Stimulated activated CD4-positive, alpha-beta T cell treated with anti-CD3 and anti-CD28 coated beads, Interleukin-12 subunit alpha, Interleukin-12 subunit beta, amount 100 ng/mL, for 48 hours (primary cell): Measurements from ENCODE around the gene MED27.

ENCODE experiments used
- DNase-seq, 3 donors: peaks; one replicate each; pipeline ENCODE4 v3.0.0-alpha.2; 2020; ENCODE audit warnings: low read depth in 2 of 3, low spot score in 1 of 3

MED27 gene

GRCh38 chr9:131862261-131862660 is 217.4 kb downstream of the MED27 start:
- no peak for DNase-seq

- no peak for DNase-seq
Measured at GRCh38 chr9:131860430-131860829, 219.2 kb downstream of the MED27 start.

GRCh38 chr9:131858147-131858546 is 221.5 kb downstream of the MED27 start:
- DNase-seq, result no peak

DNA sequence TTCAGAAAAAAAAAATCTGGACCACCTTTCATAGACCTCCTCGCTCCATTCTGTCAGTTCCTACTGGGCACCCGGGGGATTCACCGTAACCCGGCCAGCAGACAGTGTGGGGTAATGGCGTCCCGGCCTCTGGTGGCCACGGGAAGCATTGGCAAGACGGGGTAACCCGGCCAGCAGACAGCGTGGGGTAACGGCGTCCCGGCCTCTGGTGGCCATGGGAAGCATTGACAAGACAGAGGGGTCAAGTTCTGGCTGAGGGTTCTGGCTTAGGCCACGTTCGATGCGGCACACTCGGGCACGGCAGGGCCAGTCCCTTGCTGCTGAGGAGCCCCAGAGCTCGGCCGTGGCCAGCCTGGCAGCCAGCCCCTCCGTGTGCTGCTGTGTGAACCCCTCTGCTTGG is 223.6 kb downstream of the MED27 start:
- DNase-seq, result no peak

DNA sequence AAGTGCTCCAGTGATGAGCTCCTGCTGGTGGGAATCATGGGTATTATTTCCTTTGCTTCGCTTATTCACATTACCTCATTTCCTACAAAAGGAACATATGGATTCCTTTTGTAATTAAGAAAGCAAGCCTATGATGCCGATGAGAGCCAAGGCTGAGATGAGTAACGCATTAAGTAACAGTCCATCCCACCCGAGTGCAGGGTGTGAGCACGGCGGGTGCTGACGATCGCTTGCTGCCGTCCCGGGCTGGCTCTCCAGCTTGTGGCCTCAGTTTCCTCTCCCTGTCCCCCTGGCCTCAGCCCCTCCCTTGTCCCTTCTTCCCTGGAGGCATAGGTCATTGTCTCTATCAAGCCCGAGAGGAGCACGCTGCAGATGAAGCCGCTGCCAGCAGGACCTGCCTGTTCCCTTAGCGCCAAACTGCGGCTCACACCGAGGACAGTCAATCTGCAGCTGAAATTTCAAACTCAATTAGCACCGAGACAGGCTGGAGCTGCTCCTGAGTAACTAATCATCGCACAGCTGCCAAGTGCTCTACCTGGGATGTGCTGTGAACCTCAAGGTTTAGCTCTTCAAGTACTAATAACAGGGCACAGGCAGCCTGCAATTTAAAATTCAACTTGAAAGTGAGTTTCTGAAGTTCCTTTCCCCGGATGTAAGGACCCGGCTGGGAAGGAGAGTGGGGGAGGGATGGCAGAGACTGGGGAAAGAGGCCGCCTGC is 224.6 kb downstream of the MED27 start:
- DNase-seq, result no peak

DNA sequence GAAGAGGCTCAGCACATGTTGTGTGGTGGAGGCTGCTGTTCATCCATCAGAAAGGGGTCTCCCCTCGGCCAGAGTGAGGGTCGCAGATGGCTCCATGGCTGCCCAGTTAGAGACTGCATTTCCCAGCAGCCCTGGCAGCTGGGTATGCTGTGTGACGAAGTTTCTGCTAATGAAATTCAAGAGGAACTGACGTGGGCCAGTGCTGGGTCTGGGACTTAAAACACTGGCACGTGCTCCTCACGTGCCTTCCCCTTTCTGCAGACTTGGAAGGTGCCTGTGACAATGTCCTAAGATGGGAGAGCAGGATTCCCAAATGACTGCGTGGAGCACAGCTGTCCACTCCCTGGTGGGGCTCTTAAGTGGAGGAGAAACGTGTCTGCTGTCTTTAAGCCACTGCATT is 225.3 kb downstream of the MED27 start:
- DNase-seq, result no peak

GRCh38 chr9:131853434-131853833 is 226.2 kb downstream of the MED27 start:
- DNase-seq, result no peak

DNA sequence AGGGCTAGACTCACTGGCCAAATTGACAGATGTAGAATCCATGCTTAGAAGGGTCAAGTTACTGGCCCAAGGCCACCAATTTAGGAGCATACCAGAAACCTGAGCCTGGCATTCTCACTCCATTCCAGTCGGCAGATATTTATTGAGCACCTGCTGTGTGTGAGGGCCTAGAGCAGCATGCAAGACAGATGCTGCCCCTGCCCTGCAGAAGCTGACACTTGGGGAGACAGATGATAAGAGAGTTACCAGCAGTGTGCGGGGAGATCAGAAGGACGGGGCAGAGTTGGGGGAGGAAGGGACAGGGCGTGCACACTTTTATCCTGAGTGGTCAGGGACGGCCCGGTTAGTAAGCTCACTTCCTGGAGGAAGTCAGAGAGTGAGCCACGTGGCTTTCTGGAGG is 228.3 kb downstream of the MED27 start:
- no peak for DNase-seq

GRCh38 chr9:131849391-131849790 is 230.3 kb downstream of the MED27 start:
- no peak for DNase-seq

GRCh38 chr9:131848570-131849160 is 231.0 kb downstream of the MED27 start:
- DNase-seq, result no peak

DNA sequence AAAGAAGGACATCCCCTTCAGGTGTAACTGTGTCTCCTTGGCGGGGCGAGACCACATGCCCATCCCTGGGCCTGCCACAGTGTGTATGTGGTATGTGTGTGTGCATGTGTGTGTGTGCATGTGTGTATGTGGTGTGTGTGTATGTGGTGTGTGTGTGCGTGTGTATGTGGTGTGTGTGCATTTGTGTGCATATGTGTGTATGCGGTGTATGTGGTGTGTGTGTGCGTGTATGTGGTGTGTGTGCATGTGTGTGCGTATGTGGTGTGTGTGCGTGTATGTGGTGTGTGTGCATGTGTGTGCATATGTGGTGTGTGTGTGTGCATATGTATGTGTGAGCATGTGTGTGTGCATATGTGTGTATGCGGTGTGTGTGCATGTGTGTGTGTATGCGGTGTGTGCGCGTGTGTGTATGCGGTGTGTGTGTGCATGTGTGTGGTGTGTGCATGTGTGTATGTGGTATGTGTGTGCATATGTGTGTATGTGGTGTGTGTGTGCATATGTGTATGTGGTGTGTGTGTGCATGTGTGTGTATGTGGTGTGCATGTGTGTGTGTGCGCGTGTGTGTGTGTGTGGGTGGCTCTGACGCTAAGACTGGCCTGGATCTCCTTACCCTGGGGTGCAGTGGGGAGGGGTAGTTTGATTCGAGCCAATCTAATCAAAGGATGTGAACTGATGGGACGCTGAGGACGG is 231.9 kb downstream of the MED27 start:
- DNase-seq, result no peak

- DNase-seq, result no peak
Measured at GRCh38 chr9:131845305-131846298, 234.1 kb downstream of the MED27 start.

- DNase-seq, result no peak
Measured at GRCh38 chr9:131844745-131845118, 234.9 kb downstream of the MED27 start.

- no peak for DNase-seq
Measured at GRCh38 chr9:131843989-131844744, 235.5 kb downstream of the MED27 start.

- DNase-seq, result no peak
Measured at GRCh38 chr9:131841765-131842318, 237.8 kb downstream of the MED27 start.

DNA sequence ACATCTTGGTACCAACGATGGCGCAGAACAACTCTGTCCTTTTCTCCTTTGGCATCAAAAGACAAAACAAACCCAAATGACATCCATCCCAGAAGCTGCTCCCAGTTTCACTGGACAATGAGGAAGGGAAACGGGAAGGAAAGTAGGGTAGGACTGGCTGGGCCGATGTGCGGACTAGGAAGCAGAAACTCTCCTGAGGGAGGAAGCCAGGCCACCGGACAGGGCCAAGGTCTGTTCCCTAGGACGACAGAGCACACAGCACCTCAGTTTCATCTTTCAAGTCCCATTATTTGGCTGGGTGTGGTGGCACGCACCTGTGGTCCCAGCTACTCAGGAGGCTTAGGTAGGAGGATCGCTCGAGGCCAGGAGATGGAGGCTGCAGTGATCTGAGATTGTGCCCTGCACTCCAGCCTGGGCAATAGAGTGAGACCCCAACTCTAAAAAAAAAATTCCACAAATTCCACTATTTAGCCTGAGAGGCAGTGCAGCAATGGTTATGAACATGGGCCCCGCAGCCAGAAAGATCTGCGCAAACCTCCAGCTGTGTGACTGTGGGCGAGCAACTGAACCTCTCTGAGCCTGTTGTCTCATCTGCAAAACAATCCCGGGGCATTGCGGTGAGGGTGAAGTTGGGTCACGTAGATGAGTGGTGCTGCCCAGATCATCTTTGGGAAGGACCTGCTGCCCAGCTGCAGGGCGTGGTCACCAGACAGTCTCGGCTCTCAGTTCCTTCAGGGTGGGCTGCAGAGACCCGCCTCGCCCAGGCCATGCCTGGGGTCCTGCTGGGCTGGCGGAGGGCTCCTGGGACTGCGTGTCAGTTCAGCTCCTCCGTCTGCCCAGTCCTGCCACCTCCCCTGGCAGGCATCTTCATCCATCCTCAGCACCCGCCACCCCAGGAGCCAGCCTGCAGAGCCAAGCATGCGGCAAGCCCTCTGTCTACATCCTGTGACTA is 238.6 kb downstream of the MED27 start:
- no peak for DNase-seq

- no peak for DNase-seq
Measured at GRCh38 chr9:131840220-131840619, 239.4 kb downstream of the MED27 start.

GRCh38 chr9:131839281-131840084 is 240.2 kb downstream of the MED27 start:
- DNase-seq, result peak; percentile 46 to 63 (median 54)
